Subcutaneous adipose tissue (tissue), 4 donors: ENCODE results near the gene COX10. TPM values are rescaled to one million over a fixed set of nuclear protein-coding genes. Genes with fewer than 3 reads are reported as not detected.

Source experiments
- CTCF ChIP-seq: fragments of 450-650 bp; IDR thresholded peaks from one replicate; pipeline ENCODE4 v1.5.1; 2016; ENCODE audit warnings: low read depth, mild to moderate bottlenecking, control low read depth, antibody characterized with exemption, moderate library complexity
- total RNA-seq, 4 donors: library from RNA; depleted of rRNA; stranded (reverse); fragments of >200 nt; gene quantifications; one replicate each; pipeline ENCODE4 v1.1.0, GENCODE V29; 2016

The COX10 gene
- total RNA-seq, 4 donors from 2014 or later: 13.9 to 25.9 (median 15.8) TPM

GRCh38 chr17:14046978-14047377 is 22.3 kb upstream of the COX10 start:
- no peak for TF ChIP-seq CTCF

- no peak for TF ChIP-seq CTCF
Observed at GRCh38 chr17:14047591-14047990, 21.7 kb upstream of the COX10 start.

- TF ChIP-seq CTCF: no peak
Observed at GRCh38 chr17:14048169-14048568, 21.1 kb upstream of the COX10 start.

GRCh38 chr17:14050616-14051015 is 18.7 kb upstream of the COX10 start:
- no peak for TF ChIP-seq CTCF

GRCh38 chr17:14051692-14052091 is 17.6 kb upstream of the COX10 start:
- TF ChIP-seq CTCF: no peak

GRCh38 chr17:14052886-14053615 is 16.3 kb upstream of the COX10 start:
- TF ChIP-seq CTCF: no peak

GRCh38 chr17:14057591-14057990 is 11.7 kb upstream of the COX10 start:
- TF ChIP-seq CTCF: no peak
